WTC11 (cell line): Measurements from ENCODE around the gene NME4. TPM values are rescaled to one million over a fixed set of nuclear protein-coding genes. Genes with fewer than 3 reads are reported as not detected.

Source experiments
- ATAC-seq: fragments of 200-7000 bp; cut with Tn5 transposase; 2 replicates; pipeline ENCODE4 v1.10.0; 2021; ENCODE audit warnings: mild to moderate bottlenecking, moderate library complexity
- CTCF ChIA-PET: fragments of 300-600 bp; sonication (Branson Sonifier 250); formaldehyde crosslinking; loops from one replicate; lab custom pipeline; 2021; ENCODE audit warnings: antibody characterized with exemption; lab: Charles Lee
- POLR2A ChIA-PET: fragments of 350-600 bp; sonication (Branson Sonifier 250); formaldehyde crosslinking; loops from one replicate; lab custom pipeline; 2021; ENCODE audit warnings: antibody characterized with exemption; lab: Charles Lee
- DNase-seq: peaks from one replicate; pipeline ENCODE4 v3.0.0; 2021; ENCODE audit warnings: low spot score
- H3K27ac Mint-ChIP-seq: 2 replicates; pipeline ENCODE4 v1.8.0; 2021; ENCODE audit warnings: mixed read lengths
- H3K27me3 Mint-ChIP-seq: 2 replicates; pipeline ENCODE4 v1.8.0; 2021; ENCODE audit warnings: low read depth, mild to moderate bottlenecking, moderate library complexity, mixed read lengths
- H3K36me3 Mint-ChIP-seq: 2 replicates; pipeline ENCODE4 v1.8.0; 2021; ENCODE audit warnings: mixed read lengths
- H3K4me1 Mint-ChIP-seq: 2 replicates; pipeline ENCODE4 v1.8.0; 2022; ENCODE audit warnings: mixed read lengths
- H3K4me3 Mint-ChIP-seq: 2 replicates; pipeline ENCODE4 v1.8.0; 2021; ENCODE audit warnings: mild to moderate bottlenecking, moderate library complexity, mixed read lengths
- H3K9me3 Mint-ChIP-seq: 2 replicates; pipeline ENCODE4 v1.8.0; 2021; ENCODE audit warnings: mixed read lengths
- CTCF ChIP-seq: fragments of 200-600 bp; IDR thresholded peaks from 2 replicates; pipeline ENCODE4 v1.8.0; 2022; ENCODE audit warnings: antibody characterized with exemption
- E2F1 ChIP-seq: sonication (generic); formaldehyde crosslinking; IDR thresholded peaks from 2 replicates; pipeline ENCODE4 v1.8.0; 2022; ENCODE audit warnings: mild to moderate bottlenecking, missing genetic modification reagents
- FOXP1 ChIP-seq: sonication (generic); formaldehyde crosslinking; IDR thresholded peaks from 2 replicates; pipeline ENCODE4 v1.8.0; 2022; ENCODE audit warnings: missing genetic modification reagents, mild to moderate bottlenecking, moderate library complexity, borderline replicate concordance
- GRHL2 ChIP-seq: fragments of 250-450 bp; sonication (Bioruptor Pico); IDR thresholded peaks from 2 replicates; pipeline ENCODE4 v1.8.0; 2022; ENCODE audit warnings: mild to moderate bottlenecking, moderate library complexity; ENCODE audit not compliant: insufficient replicate concordance, severe bottlenecking
- JAZF1 ChIP-seq: fragments of 250-450 bp; sonication (Bioruptor Pico); IDR thresholded peaks from 2 replicates; pipeline ENCODE4 v1.9.0; 2021; ENCODE audit warnings: moderate library complexity, mild to moderate bottlenecking, inconsistent platforms
- KAT7 ChIP-seq: sonication (generic); formaldehyde crosslinking; IDR thresholded peaks from 2 replicates; pipeline ENCODE4 v1.8.1; 2023; ENCODE audit warnings: missing genetic modification reagents, mild to moderate bottlenecking, borderline replicate concordance
- NR3C1 ChIP-seq: sonication (generic); formaldehyde crosslinking; conservative IDR thresholded peaks from 2 replicates; pipeline ENCODE4 v1.8.1; 2023; ENCODE audit warnings: low read depth, mild to moderate bottlenecking, missing genetic modification reagents
- PRDM15 ChIP-seq: sonication (generic); formaldehyde crosslinking; IDR thresholded peaks from 2 replicates; pipeline ENCODE4 v1.8.0; 2022; ENCODE audit warnings: missing genetic modification reagents
- ZNF317 ChIP-seq: sonication (generic); formaldehyde crosslinking; IDR thresholded peaks from 2 replicates; pipeline ENCODE4 v1.8.1; 2023; ENCODE audit warnings: low read depth, mild to moderate bottlenecking, moderate library complexity, missing genetic modification reagents, borderline replicate concordance
- ZNF425 ChIP-seq: fragments of 250-450 bp; sonication (Bioruptor Pico); conservative IDR thresholded peaks from 2 replicates; pipeline ENCODE4 v1.9.0; 2021; ENCODE audit warnings: mild to moderate bottlenecking
- total RNA-seq: library from RNA; stranded (reverse); gene quantifications from 3 replicates; pipeline ENCODE4 v1.2.3, GENCODE V29; 2021

NME4 gene
- total RNA-seq, 1 experiment from 2014 or later = 467 TPM

- TF ChIP-seq ZNF425 (CRISPR knock-in tag) = no peak
- no peak for TF ChIP-seq JAZF1 (CRISPR knock-in tag)
- no peak for TF ChIP-seq E2F1 (CRISPR knock-in tag)
- no peak for TF ChIP-seq CTCF
- no peak for TF ChIP-seq GRHL2
- TF ChIP-seq PRDM15 = no peak
These were observed 26.0 kb upstream of the NME4 start (continued) for GRCh38 chr16:370979-371514.

GRCh38 chr16:371515-372301 lies 25.3 kb upstream of the NME4 start:
- ChIA-PET CTCF (interaction anchor here (0.6 to 3.4 kb wide), 6 partner anchors 9 to 306 kb away, joined by 3 to 30 read pairs (median 6); partner anchors contain the start of genes AXIN1 and RHOT2), POLR2A (no interaction called here)
- DNase-seq = no peak
- TF ChIP-seq FOXP1 (CRISPR knock-in tag) (0 out of 2 replicates have a peak, but pooled peaks have one; percentile 10), ZNF317 (no peak)
- peak overlapping the region; percentile 68; the same call in 1 of the 2 replicates for H3K27ac Mint-ChIP-seq
- no peaks in the 10 kb centered on the region for H3K9me3 Mint-ChIP-seq
- H3K4me1 Mint-ChIP-seq = peaks cover 11% of the 10 kb centered on the region
- ATAC-seq = no peak
- peaks cover 25% of the 10 kb centered on the region for H3K36me3 Mint-ChIP-seq
- no peak overlapping the region for H3K4me3 Mint-ChIP-seq
- H3K27me3 Mint-ChIP-seq = no peaks in the 10 kb centered on the region

GRCh38 chr16:372302-372983 lies 24.6 kb upstream of the NME4 start:
- POLR2A ChIA-PET = no interaction called here

More at GRCh38 chr16:372302-372983, 24.6 kb upstream of the NME4 start:
- Mint-ChIP-seq H3K9me3 (no peaks in the 10 kb centered on the region), H3K36me3 (peaks cover 19% of the 10 kb centered on the region), H3K27ac (no peak overlapping the region), H3K27me3 (no peaks in the 10 kb centered on the region), H3K4me1 (peaks cover 11% of the 10 kb centered on the region), H3K4me3 (no peak overlapping the region)
- no peak for DNase-seq
- CTCF ChIA-PET = interaction anchor here (1.5 to 3.4 kb wide), 2 partner anchors 10 to 53 kb away, joined by 8 to 30 read pairs; no protein-coding TSS in a partner anchor
- no peak for ATAC-seq
- TF ChIP-seq NR3C1 (CRISPR knock-in tag) = no peak
- TF ChIP-seq FOXP1 (CRISPR knock-in tag) = 0 out of 2 replicates have a peak, but pooled peaks have one; percentile 3
- no peak for TF ChIP-seq KAT7
